Transverse colon (tissue), 4 donors: ENCODE measurements around the gene KRT35.

ENCODE experiments used
- CTCF ChIP-seq, 5 experiments: fragments of 200-600 bp in 3 of 5; fragments of 450-650 bp in 2 of 5; sonication (generic) in 3 of 5; IDR thresholded peaks; 1 replicate in 2 of 5; 2 replicates in 3 of 5; pipeline ENCODE4 v1.5.1; 2016 to 2017; ENCODE audit warnings: antibody characterized with exemption in 5 of 5, inconsistent platforms in 3 of 5, mild to moderate bottlenecking in 2 of 5, moderate library complexity in 1 of 5
- EP300 ChIP-seq: sonication (generic); formaldehyde crosslinking; IDR thresholded peaks from one replicate; pipeline ENCODE4 v1.6.1; 2017; ENCODE audit warnings: antibody characterized with exemption, low read depth
- POLR2A ChIP-seq: fragments of 450-650 bp; IDR thresholded peaks from one replicate; pipeline ENCODE4 v1.6.1; 2016; ENCODE audit warnings: antibody characterized with exemption, mild to moderate bottlenecking, moderate library complexity
- POLR2AphosphoS5 ChIP-seq, 3 donors: sonication (generic); formaldehyde crosslinking; IDR thresholded peaks; one replicate each; pipeline ENCODE4 v1.6.1; 2016; ENCODE audit warnings: antibody characterized with exemption in 3 of 3

- TF ChIP-seq POLR2AphosphoS5 (IDR thresholded peaks at IDR 0.05), result no peak
- TF ChIP-seq CTCF (IDR thresholded peaks at IDR 0.05), result no peak
- TF ChIP-seq POLR2A, result no peak
- no peak for TF ChIP-seq EP300
Observed at GRCh38 chr17:41494524-41494923, 13.6 kb upstream of the KRT35 start.
